ENCODE data around the gene HMCN1.

HMCN1 gene

DNA sequence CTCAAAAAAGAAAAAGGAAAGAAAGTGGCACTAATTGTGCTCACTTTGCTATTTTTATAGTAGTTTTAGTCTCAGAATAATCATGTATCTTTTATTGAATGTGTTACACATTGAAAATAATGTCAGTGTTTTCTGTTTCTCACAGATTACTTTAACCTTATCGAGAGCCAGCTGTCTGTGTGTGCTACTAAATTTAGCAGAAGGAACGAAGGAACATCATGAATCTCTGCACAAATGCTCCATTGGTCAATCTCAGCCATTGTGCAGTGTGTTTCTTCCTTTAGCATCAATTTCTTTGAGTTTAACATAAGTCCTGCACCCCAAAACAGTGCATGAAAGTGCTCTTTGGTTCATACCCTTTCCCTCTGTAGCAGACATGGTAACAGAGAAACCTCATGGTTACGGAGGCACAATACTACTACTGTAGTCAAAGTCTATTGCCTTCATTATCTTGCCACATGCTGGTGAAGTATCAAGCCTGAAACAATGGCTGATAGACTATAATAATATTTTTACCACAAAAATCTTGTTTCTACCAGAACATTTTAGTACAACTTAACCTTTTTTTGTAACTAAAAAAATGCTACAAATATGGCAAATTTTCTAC lies 310.0 kb downstream of the HMCN1 start:
- DNase-seq: no peak

DNA sequence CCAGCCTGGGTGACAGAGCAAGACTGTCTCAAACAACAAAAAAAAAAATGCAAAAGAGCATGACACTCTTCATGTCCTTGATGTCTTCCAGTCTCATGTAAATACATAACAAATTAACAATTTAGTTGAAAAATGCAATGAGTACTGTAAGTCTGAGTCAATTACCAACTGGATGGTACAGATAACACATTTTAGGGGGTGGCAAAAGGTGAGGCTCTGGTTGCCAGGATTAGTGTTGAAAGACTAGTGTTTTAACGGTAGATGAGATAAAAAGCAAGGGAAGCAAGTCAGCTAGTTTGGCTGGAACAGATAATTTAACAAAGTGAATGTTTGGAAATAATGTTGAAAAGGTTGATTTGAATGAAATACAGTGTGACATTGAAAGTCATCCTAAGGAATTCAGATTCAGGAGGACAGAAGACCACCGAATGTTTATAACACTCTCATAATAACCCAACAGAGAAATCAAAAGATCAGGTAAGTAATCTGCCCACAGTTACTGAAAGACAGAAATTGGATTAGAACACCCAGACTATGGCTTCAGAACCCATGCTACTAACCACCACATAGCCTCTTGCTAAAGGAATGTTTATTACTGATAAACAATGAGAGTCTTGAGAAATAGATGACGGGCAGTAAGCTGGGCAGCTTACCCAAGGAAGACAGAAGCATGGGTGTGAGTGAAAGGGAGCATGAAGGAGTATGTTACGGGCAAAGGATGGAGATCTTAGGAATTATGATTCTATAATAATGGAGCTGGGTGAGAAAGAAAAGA lies 312.4 kb downstream of the HMCN1 start:
- no peak for DNase-seq

DNA sequence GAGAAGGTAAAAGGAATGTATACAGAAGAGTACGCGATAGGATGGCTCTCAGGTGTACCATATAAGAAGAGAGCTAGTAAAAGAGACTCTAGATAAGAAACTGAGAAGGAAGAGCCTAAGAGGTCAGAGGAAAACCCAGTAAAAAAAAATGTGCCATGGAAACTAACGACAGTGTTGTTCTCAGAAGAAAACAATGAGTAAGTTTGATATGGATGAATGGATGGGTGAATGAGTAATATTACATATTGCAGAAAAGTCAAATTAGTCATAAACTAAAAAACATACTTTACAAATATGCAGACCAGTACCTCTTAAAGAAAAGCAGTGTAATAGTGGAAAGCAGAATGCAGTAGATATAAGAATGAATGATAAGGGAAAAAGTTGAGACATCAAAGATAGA lies 316.2 kb downstream of the HMCN1 start:
- DNase-seq: no peak

DNA sequence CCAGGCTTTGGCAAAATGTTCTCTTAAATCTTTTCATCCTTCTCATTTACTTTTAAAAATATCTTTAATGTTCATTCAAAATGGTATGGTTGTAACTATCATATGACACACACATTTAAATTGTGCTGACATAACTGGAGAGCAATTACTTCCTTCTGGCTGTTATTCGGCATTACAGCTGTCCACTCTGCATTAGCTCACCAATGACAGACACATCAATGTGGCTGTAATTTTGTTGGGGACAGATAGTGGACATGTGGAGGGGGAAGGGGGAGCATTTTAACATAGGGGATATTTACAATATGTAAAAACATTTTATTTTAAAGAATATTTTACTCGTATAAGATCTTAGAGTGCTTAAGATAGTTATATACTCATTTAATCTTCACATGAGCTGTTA lies 319.8 kb downstream of the HMCN1 start:
- DNase-seq: no peak

DNA sequence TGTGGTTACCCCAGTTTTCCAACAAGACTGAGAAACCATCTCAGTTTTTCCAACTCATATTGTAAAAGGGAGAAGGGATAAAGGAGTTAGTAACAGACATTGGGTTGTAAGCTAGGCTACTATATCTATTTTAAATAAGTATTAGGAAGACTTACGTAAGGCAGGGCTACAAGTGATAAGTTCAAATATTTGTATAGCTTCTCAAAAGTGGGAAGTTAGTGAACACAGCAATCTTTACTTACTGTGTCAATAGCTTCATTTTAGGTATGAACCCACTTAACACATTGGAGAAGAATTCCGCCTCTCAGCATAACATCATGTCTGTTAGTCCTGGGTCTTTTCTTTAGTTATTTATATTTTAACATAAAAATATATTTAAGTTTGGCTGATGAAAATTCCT lies 320.7 kb downstream of the HMCN1 start:
- no peak for DNase-seq

- DNase-seq: no peak
These were observed 321.7 kb downstream of the HMCN1 start for GRCh38 chr1:186055846-186056245.

GRCh38 chr1:186057086-186057485 lies 322.9 kb downstream of the HMCN1 start:
- no peak for DNase-seq

DNA sequence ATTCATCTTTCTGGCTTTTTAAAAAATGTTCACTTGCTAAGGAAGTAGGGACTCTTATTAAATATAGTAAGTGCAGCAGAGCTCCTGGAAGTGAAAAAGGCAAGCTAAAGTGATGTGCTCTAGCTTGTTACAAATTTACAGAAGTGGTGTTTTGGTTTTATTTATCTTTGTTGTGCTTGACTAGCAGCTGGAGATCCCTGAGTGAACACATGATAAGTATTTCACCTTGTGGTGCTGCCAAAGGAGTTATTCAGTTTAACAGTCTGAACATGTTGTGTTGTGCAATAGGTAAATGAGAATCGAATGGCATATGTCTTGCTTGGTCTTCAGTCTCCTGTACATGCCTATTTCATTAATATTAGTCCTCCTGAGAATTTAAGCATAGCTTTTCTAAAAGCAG lies 325.1 kb downstream of the HMCN1 start:
- no peak for DNase-seq

DNA sequence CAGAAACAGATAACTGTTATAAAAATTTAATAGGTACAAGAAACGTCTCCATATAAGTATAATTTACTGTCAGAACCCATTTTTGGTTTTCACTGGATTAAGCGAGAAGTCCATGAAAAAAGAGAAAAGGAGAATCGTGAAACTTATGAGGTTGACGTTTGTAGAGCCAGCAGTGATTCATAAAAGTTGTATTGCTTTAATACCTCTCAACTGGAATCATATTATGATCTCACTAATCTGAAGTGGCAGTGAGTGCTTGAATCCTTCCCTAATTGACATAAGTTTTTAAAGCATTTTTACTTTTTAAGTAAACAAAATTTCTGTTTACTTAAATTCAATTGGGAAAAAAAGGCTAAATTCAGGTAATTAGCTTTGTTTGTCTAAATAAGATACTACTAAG lies 325.6 kb downstream of the HMCN1 start:
- no peak for DNase-seq

GRCh38 chr1:186060226-186060625 lies 326.0 kb downstream of the HMCN1 start:
- DNase-seq: no peak

DNA sequence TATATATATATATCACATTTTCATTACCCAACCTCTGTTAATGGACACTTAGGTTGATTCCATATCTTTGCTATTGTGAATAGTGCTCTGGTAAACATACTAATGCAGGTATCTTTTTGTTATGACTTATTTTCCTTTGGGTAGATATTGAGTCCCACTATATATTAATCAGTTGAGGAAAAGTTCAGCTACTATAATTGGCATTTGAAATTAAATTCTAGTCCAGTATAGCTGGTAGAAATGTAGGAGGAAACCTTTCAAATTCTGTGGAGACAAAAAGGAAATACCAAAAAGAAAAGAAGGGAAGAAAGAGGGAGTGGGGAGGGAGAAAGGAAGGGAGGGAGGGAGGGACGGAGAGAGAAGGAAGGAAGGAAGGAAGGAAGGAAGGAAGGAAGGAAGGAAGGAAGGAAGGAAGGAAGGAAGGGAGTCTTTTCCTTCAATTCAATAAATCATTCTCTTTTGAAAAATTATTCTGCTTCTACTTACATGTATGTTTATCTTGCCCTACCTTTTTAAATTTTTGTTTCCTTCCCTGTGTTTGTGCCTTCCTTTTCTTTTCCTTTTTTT lies 329.0 kb downstream of the HMCN1 start:
- DNase-seq: no peak

DNA sequence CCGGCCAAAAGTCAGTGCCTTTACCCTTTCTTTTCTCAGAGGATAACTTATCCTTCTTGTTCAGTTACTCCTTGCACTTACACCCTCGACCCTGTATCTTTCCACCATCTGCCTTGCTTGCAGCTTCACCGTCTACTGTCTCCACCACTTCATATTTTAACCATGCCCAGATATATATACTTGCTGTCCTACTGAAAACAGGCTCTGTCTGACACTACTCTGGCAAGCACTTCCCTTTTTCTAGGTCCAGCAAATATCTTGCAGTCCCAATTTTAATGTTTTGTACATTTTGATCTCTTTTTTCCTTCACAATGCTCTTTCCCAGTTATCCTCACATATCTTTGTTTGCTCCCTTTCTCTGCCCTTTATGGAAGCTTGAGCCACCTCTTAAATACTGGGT lies 332.2 kb downstream of the HMCN1 start:
- DNase-seq: no peak

- DNase-seq: no peak
These were observed 339.5 kb downstream of the HMCN1 start for GRCh38 chr1:186073697-186074096.

DNA sequence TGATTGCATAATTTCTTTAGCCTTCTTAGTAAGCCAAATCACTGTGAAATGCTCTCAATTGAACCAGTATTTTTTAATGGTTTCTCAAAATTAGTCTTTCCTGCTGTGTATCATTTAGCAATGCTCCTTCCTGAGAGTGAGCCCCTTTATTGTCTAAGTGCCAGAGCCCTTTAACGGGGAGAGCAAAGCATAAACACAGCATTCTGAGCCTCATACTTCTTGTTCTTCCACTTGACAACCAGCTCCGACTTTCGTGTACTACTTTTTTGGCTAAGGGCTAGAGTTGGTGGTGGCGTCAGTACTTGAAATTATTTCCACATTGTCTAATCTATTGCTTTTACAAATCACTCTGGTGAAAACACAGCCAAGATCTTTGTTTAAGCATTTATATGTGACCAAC lies 341.8 kb downstream of the HMCN1 start:
- no peak for DNase-seq

DNA sequence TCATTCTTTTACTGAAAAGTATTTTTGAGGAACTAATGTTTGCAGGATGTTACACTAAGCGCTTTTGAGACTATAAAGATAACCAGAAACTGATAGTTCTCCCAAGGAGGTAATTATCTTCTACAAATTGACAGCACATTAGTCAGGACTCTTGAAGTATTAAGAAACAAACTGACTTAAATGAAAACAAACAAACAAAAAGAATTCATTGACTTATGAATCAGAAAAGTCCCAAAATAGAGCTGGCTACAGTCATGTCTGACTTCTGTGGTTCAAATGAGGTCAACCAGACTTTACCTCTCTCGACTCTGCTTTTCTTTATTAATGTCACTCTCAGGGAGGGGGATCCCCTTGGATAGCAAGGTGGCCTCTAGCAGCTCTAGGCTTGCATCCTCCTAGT lies 344.1 kb downstream of the HMCN1 start:
- DNase-seq: no peak

- no peak for DNase-seq
These were observed 345.0 kb downstream of the HMCN1 start for GRCh38 chr1:186079084-186079684.

GRCh38 chr1:186082235-186082937 lies 348.2 kb downstream of the HMCN1 start:
- DNase-seq: no peak

- no peak for DNase-seq
These were observed 352.4 kb downstream of the HMCN1 start for GRCh38 chr1:186086583-186086982.

DNA sequence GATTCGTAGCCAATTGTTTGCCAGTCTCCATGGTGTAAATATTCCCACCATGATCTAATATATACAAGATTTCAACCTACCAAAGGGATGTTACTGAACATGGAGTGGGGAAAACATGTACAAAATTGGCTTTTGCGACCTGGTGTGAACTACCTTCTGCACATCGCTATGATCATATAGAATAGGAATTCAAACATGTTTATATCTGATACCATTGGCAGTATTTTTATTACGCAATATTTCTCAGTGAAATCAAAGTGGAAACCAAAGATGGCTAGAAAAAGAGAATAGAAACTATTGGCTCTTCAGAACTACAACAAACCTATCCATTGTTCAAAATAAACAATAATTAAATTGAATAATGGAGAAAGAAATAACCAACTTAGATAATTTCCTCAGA lies 355.7 kb downstream of the HMCN1 start:
- no peak for DNase-seq

DNA sequence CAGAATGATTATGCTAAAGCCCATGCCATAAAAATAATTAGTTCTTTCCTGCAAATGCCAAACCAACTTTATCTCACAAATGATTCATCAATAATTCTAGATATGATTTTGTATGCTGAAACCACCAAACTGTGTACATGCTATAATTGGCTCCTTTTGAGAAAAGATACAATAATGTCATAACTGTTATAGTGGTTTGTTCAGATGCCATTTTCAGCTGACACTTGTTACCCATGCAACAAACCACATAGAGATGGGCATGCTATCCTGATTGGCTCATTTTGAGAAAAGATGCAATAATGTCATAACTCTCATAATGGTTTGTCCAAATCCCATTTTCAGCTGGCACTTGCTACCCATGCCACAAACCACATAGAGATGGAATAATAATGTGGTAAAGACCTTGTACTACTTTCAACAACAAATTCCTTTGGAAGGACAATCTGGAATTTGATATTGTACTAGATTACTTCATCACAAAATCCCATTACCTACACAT lies 357.1 kb downstream of the HMCN1 start:
- no peak for DNase-seq

DNA sequence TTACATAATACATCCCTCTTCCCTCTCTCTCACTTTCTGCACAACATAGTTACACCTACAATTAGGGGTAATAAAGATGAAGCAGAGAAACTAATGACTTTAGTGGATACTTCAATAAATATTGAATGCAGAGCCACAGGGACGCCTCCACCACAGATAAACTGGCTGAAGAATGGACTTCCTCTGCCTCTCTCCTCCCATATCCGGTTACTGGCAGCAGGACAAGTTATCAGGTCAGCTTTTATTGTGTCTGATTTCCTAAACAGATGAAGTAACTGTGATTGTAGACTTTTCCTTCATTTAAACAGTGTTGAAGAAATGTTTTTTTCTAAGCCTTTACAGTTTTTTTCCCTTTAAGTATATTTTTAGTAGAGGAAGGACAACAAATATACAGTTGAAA lies 359.2 kb downstream of the HMCN1 start:
- no peak for DNase-seq

GRCh38 chr1:186094172-186094571 lies 360.0 kb downstream of the HMCN1 start:
- DNase-seq: no peak
